K562 (cell line): ENCODE results near the gene KCP. TPM values are rescaled to one million over a fixed set of nuclear protein-coding genes. Genes with fewer than 3 reads are reported as not detected.

Experiments used
- BCOR ChIP-seq: fragments of 450-650 bp; IDR thresholded peaks from 2 replicates; pipeline ENCODE4 v1.6.1; 2016
- CC2D1A ChIP-seq: fragments of 450-650 bp; IDR thresholded peaks from 2 replicates; pipeline ENCODE4 v1.6.1; 2017; ENCODE audit warnings: mild to moderate bottlenecking
- CREB1 ChIP-seq, 2 experiments: sonication (generic) in 1 of 2; formaldehyde crosslinking in 1 of 2; IDR thresholded peaks; 2 replicates each; pipeline versions ENCODE4 v1.6.1 to v1.8.0; 2012 to 2022; ENCODE audit warnings: inconsistent platforms in 1 of 2, mild to moderate bottlenecking in 1 of 2, missing genetic modification reagents in 1 of 2, moderate library complexity in 1 of 2
- EGR1 ChIP-seq: fragments of 450-650 bp; conservative IDR thresholded peaks from 2 replicates; pipeline ENCODE4 v1.6.1; 2017; ENCODE audit warnings: mild to moderate bottlenecking
- ELK1 ChIP-seq: sonication (generic); formaldehyde crosslinking; IDR thresholded peaks from 2 replicates; pipeline ENCODE4 v1.8.1; 2022; ENCODE audit warnings: missing genetic modification reagents
- FOSL1 ChIP-seq: fragments of 200-800 bp; sonication (Bioruptor generic); conservative IDR thresholded peaks from 2 replicates; pipeline ENCODE4 v1.6.1; 2016; ENCODE audit warnings: missing genetic modification characterization, missing compliant biosample characterization
- IFI16 ChIP-seq: fragments of 250-450 bp; sonication (Bioruptor Pico); IDR thresholded peaks from 2 replicates; pipeline ENCODE4 v2.1.2; 2022; ENCODE audit warnings: mild to moderate bottlenecking, inconsistent platforms
- KLF6 ChIP-seq: fragments of 250-450 bp; sonication (Bioruptor Pico); IDR thresholded peaks from 2 replicates; pipeline ENCODE4 v1.4.0; 2020; ENCODE audit warnings: mild to moderate bottlenecking, moderate library complexity, borderline replicate concordance
- L3MBTL2 ChIP-seq: fragments of 450-650 bp; IDR thresholded peaks from 2 replicates; pipeline ENCODE4 v1.6.1; 2016; ENCODE audit warnings: mild to moderate bottlenecking, moderate library complexity
- MNT ChIP-seq, 2 experiments: fragments of 450-650 bp; conservative IDR thresholded peaks; 2 replicates each; pipeline ENCODE4 v1.6.1; 2017; ENCODE audit warnings: mild to moderate bottlenecking in 2 of 2, moderate library complexity in 2 of 2
- NCOR1 ChIP-seq: fragments of 450-650 bp; IDR thresholded peaks from 2 replicates; pipeline ENCODE4 v1.6.1; 2016; ENCODE audit warnings: mild to moderate bottlenecking, moderate library complexity
- NFYB ChIP-seq: IDR thresholded peaks from 2 replicates; pipeline ENCODE4 v1.6.1; 2011; ENCODE audit warnings: mild to moderate bottlenecking, moderate library complexity; ENCODE audit not compliant: insufficient read length; ENCODE audit errors: extremely low read depth
- NR3C1 ChIP-seq: sonication (generic); formaldehyde crosslinking; IDR thresholded peaks from 2 replicates; pipeline ENCODE4 v1.8.1; 2022; ENCODE audit warnings: missing genetic modification reagents
- PHB ChIP-seq: fragments of 250-450 bp; sonication (Bioruptor Pico); IDR thresholded peaks from 2 replicates; pipeline ENCODE4 v1.5.0; 2021
- PRMT5 ChIP-seq: sonication (generic); formaldehyde crosslinking; IDR thresholded peaks from 2 replicates; pipeline ENCODE4 v1.5.0; 2020; ENCODE audit warnings: missing genetic modification reagents
- PTBP1 ChIP-seq: fragments of 200-400 bp; formaldehyde crosslinking; IDR thresholded peaks from 2 replicates; pipeline ENCODE4 v1.6.1; 2017; ENCODE audit warnings: low read depth, low read length
- RBFOX2 ChIP-seq: fragments of 200-400 bp; formaldehyde crosslinking; IDR thresholded peaks from 2 replicates; pipeline ENCODE4 v1.6.1; 2017; ENCODE audit warnings: low read depth, mild to moderate bottlenecking, low read length, moderate library complexity
- RFX7 ChIP-seq: fragments of 250-450 bp; sonication (Bioruptor Pico); IDR thresholded peaks from 2 replicates; pipeline ENCODE4 v1.5.1; 2021; ENCODE audit warnings: mild to moderate bottlenecking
- SNRNP70 ChIP-seq: fragments of 200-400 bp; formaldehyde crosslinking; optimal IDR thresholded peaks from 2 replicates; pipeline ENCODE3; 2017; ENCODE audit warnings: low read depth, low read length
- SRSF1 ChIP-seq: fragments of 200-400 bp; formaldehyde crosslinking; IDR thresholded peaks from 2 replicates; pipeline ENCODE4 v1.6.1; 2017; ENCODE audit warnings: mild to moderate bottlenecking, low read depth, low read length, moderate library complexity
- STAT5B ChIP-seq: fragments of 250-450 bp; sonication (Bioruptor Pico); IDR thresholded peaks from 2 replicates; pipeline ENCODE4 v1.8.0; 2021; ENCODE audit warnings: mild to moderate bottlenecking, inconsistent platforms
- TARDBP ChIP-seq: fragments of 450-650 bp; IDR thresholded peaks from 2 replicates; pipeline ENCODE4 v1.6.1; 2016
- THRB ChIP-seq: fragments of 450-650 bp; formaldehyde crosslinking; conservative IDR thresholded peaks from 2 replicates; pipeline ENCODE4 v1.4.0; 2022; ENCODE audit warnings: mild to moderate bottlenecking, missing genetic modification characterization
- ZBTB1 ChIP-seq: sonication (generic); formaldehyde crosslinking; IDR thresholded peaks from 2 replicates; pipeline ENCODE4 v1.8.1; 2023; ENCODE audit warnings: missing genetic modification reagents, low read depth, mild to moderate bottlenecking, borderline replicate concordance
- ZNF197 ChIP-seq: fragments of 200-800 bp; sonication (Bioruptor generic); IDR thresholded peaks from 2 replicates; pipeline ENCODE4 v1.6.1; 2016; ENCODE audit warnings: low read depth, missing genetic modification characterization, missing compliant biosample characterization
- ZNF316 ChIP-seq: fragments of 450-650 bp; IDR thresholded peaks from 2 replicates; pipeline ENCODE4 v1.6.1; 2016
- ZNF324 ChIP-seq: fragments of 250-450 bp; sonication (Bioruptor Pico); IDR thresholded peaks from 2 replicates; pipeline ENCODE4 v1.4.0; 2020; ENCODE audit warnings: mild to moderate bottlenecking
- ZNF778 ChIP-seq: fragments of 450-650 bp; formaldehyde crosslinking; IDR thresholded peaks from 2 replicates; pipeline ENCODE4 v1.4.0; 2020; ENCODE audit warnings: mild to moderate bottlenecking, moderate library complexity
- polyA plus RNA-seq, 8 experiments: library from polyadenylated mRNA; depleted of rRNA in 4 of 8; stranded (reverse) in 5 of 8; unstranded in 3 of 8; fragments of >200 nt; fragmentation: Nextera tagmentation in 2 of 8; fragmentation: Illumina TruSeq in 1 of 8; extraction: Ambion mirVana in 2 of 8; extraction: Trizol in 1 of 8; gene quantifications; 2 replicates each; pipeline versions ENCODE4 v1.2.1 to v1.2.3, GENCODE V29; 2011 to 2014; ENCODE audit warnings: inconsistent platforms in 1 of 8, missing spikeins in 1 of 8
- total RNA-seq, 7 experiments: library from RNA; depleted of rRNA in 6 of 7; stranded (reverse); fragments of >200 nt in 6 of 7; fragmentation: Illumina TruSeq in 2 of 7; extraction: Trizol in 2 of 7; gene quantifications; 2 replicates each; pipeline versions ENCODE4 v1.2.1 to v1.2.3, GENCODE V29; 2011 to 2021; ENCODE audit warnings: low replicate concordance in 1 of 7

KCP gene
- total and polyA plus RNA-seq, 9 of the 15 experiments (the other 6 are each of a cell fraction or from before 2014, with no cell fraction given) = 0.06 to 0.17 (median 0.12) TPM; not detected in 3

- TF ChIP-seq CREB1 (IDR thresholded peaks at IDR 0.05) = no peak
- peak; percentile 41; the same call in 1 of the 2 replicates for TF ChIP-seq CREB1 (CRISPR knock-in tag; IDR thresholded peaks at IDR 0.05)
- TF ChIP-seq ZNF316 = no peak
- no peak for TF ChIP-seq NR3C1 (CRISPR knock-in tag)
- TF ChIP-seq RFX7 = no peak
- TF ChIP-seq MNT (conservative IDR thresholded peaks at IDR 0.05) = no peak
- TF ChIP-seq ELK1 (CRISPR knock-in tag) = no peak
- TF ChIP-seq ZNF197 (CRISPR knock-in tag) = no peak
- TF ChIP-seq ZNF324 (CRISPR knock-in tag) = no peak
- no peak for TF ChIP-seq IFI16 (CRISPR knock-in tag)
- 0 out of 2 replicates have a peak, but pooled peaks have one; percentile 40 for TF ChIP-seq ZBTB1 (CRISPR knock-in tag)
- TF ChIP-seq STAT5B (CRISPR knock-in tag) = no peak
- TF ChIP-seq PTBP1 = no peak
- no peak for TF ChIP-seq FOSL1
- peak; percentile 0; the same call in 1 of the 2 replicates for TF ChIP-seq RBFOX2
- TF ChIP-seq SNRNP70 = no peak
- TF ChIP-seq SRSF1 = no peak
- TF ChIP-seq EGR1 = peak; percentile 48; the same call in 1 of the 2 replicates
- 0 out of 2 replicates have a peak, but pooled peaks have one; percentile 18 for TF ChIP-seq NCOR1
- TF ChIP-seq L3MBTL2 = no peak
- TF ChIP-seq KLF6 (CRISPR knock-in tag) = no peak
- TF ChIP-seq CC2D1A = no peak
- TF ChIP-seq NFYB = no peak
- TF ChIP-seq BCOR = no peak
- no peak for TF ChIP-seq PHB (CRISPR knock-in tag)
- TF ChIP-seq TARDBP = no peak
- TF ChIP-seq THRB (CRISPR knock-in tag) = no peak
- no peak for TF ChIP-seq ZNF778 (CRISPR knock-in tag)
- no peak for TF ChIP-seq PRMT5
Measured at GRCh38 chr7:128833148-128833945, 77.2 kb downstream of the KCP start (continued).
